ENCODE results near the gene ATAD3A. TPM values are rescaled to one million over a fixed set of nuclear protein-coding genes. Genes with fewer than 3 reads are reported as not detected.
"Not testable (repeated sequence)": the region's sequence is repeated elsewhere in the genome, so short reads cannot be mapped to it uniquely, and the experiment has no call there.

Gene ATAD3A
- total RNA-seq, 1 experiment from 2014 or later: 46.2 TPM

GRCh38 chr1:1470626-1471388 lies 41.2 kb upstream of the ATAD3A start:
- intact Hi-C loops (cut with micrococcal nuclease; ENCODE audit: unreplicated experiment): no loop called here
- H3K36me3 Mint-ChIP-seq (ENCODE audit: insufficient read depth, unreplicated experiment): peaks cover 47% of the 10 kb centered on the region
- no peaks in the 10 kb centered on the region for H3K27me3 Mint-ChIP-seq (ENCODE audit: unreplicated experiment)
- H3K27ac Mint-ChIP-seq (ENCODE audit: unreplicated experiment): peak overlapping the region; percentile 83
- CTCF ChIA-PET: no interaction called here
- no peak for DNase-seq
- peak overlapping the region; percentile 86 for H3K4me3 Mint-ChIP-seq (ENCODE audit: low read depth, unreplicated experiment)
- no peaks in the 10 kb centered on the region for H3K4me1 Mint-ChIP-seq (ENCODE audit: low read depth, unreplicated experiment)
- no peaks in the 10 kb centered on the region for H3K9me3 Mint-ChIP-seq (ENCODE audit: low read depth, unreplicated experiment)
- TSS peak; percentile 81 for BruUV-seq (replicated peaks)
- no peak for TF ChIP-seq CTCF (IDR thresholded peaks at IDR 0.05; ENCODE audit: unreplicated experiment)

GRCh38 chr1:1471389-1472052 lies 40.4 kb upstream of the ATAD3A start, which contains the start of gene ATAD3B:
TSS of gene ATAD3B (plus strand) at chr1:1471765. CDS start at chr1:1471885, 120 bp downstream.
- intact Hi-C loops (cut with micrococcal nuclease; ENCODE audit: unreplicated experiment): no loop called here
- no peaks in the 10 kb centered on the region for H3K4me1 Mint-ChIP-seq (ENCODE audit: low read depth, unreplicated experiment)
- H3K27me3 Mint-ChIP-seq (ENCODE audit: unreplicated experiment): no peaks in the 10 kb centered on the region
- H3K36me3 Mint-ChIP-seq (ENCODE audit: insufficient read depth, unreplicated experiment): peaks cover 49% of the 10 kb centered on the region
- peak; percentile 91 for DNase-seq
- no peaks in the 10 kb centered on the region for H3K9me3 Mint-ChIP-seq (ENCODE audit: low read depth, unreplicated experiment)
- CTCF ChIA-PET: no interaction called here
- H3K27ac Mint-ChIP-seq (ENCODE audit: unreplicated experiment): peak within 1 kb of the TSS; percentile 83
- no peak for TF ChIP-seq CTCF (IDR thresholded peaks at IDR 0.05; ENCODE audit: unreplicated experiment)
- peak within 1 kb of the TSS; percentile 86 for H3K4me3 Mint-ChIP-seq (ENCODE audit: low read depth, unreplicated experiment)
- no TSS peak for BruUV-seq (replicated peaks)

- intact Hi-C loops (cut with micrococcal nuclease; ENCODE audit: unreplicated experiment); H3K27ac Mint-ChIP-seq (ENCODE audit: unreplicated experiment); H3K4me1 Mint-ChIP-seq (ENCODE audit: low read depth, unreplicated experiment); H3K27me3 Mint-ChIP-seq (ENCODE audit: unreplicated experiment); DNase-seq; CTCF ChIA-PET; H3K9me3 Mint-ChIP-seq (ENCODE audit: low read depth, unreplicated experiment): not testable (repeated sequence)
- TSS peak; percentile 74 for BruUV-seq (replicated peaks)
- Mint-ChIP-seq H3K4me3 (ENCODE audit: low read depth, unreplicated experiment) (peak overlapping the region; percentile 86), H3K36me3 (ENCODE audit: insufficient read depth, unreplicated experiment) (peaks cover 56% of the 10 kb centered on the region)
These were observed 39.7 kb upstream of the ATAD3A start for GRCh38 chr1:1472053-1472876.

GRCh38 chr1:1476011-1476410 lies 36.0 kb upstream of the ATAD3A start:
- H3K27ac Mint-ChIP-seq (ENCODE audit: unreplicated experiment); H3K27me3 Mint-ChIP-seq (ENCODE audit: unreplicated experiment); CTCF ChIA-PET; BruUV-seq (replicated peaks); H3K4me3 Mint-ChIP-seq (ENCODE audit: low read depth, unreplicated experiment); DNase-seq; H3K4me1 Mint-ChIP-seq (ENCODE audit: low read depth, unreplicated experiment); H3K9me3 Mint-ChIP-seq (ENCODE audit: low read depth, unreplicated experiment); intact Hi-C loops (cut with micrococcal nuclease; ENCODE audit: unreplicated experiment): not testable (repeated sequence)
- H3K36me3 Mint-ChIP-seq (ENCODE audit: insufficient read depth, unreplicated experiment): peaks cover 71% of the 10 kb centered on the region

- H3K36me3 Mint-ChIP-seq (ENCODE audit: insufficient read depth, unreplicated experiment): peaks cover 64% of the 10 kb centered on the region
- H3K9me3 Mint-ChIP-seq (ENCODE audit: low read depth, unreplicated experiment): no peaks in the 10 kb centered on the region
- CTCF ChIA-PET: no interaction called here
- BruUV-seq (replicated peaks): no TSS peak
- H3K4me1 Mint-ChIP-seq (ENCODE audit: low read depth, unreplicated experiment): no peaks in the 10 kb centered on the region
- H3K27ac Mint-ChIP-seq (ENCODE audit: unreplicated experiment): no peak overlapping the region
- no peak overlapping the region for H3K4me3 Mint-ChIP-seq (ENCODE audit: low read depth, unreplicated experiment)
- no peak for DNase-seq
- intact Hi-C loops (cut with micrococcal nuclease; ENCODE audit: unreplicated experiment): no loop called here
- TF ChIP-seq CTCF (IDR thresholded peaks at IDR 0.05; ENCODE audit: unreplicated experiment): no peak
- no peaks in the 10 kb centered on the region for H3K27me3 Mint-ChIP-seq (ENCODE audit: unreplicated experiment)
These were observed 34.8 kb upstream of the ATAD3A start for GRCh38 chr1:1477206-1477605.
